Measurements from ENCODE around the gene PLXNA2.

- TF ChIP-seq CTCF (conservative IDR thresholded peaks at IDR 0.05; ENCODE audit: low read depth, low read length) (no peak), POLR2A (IDR thresholded peaks at IDR 0.05; ENCODE audit: low read depth, low read length) (no peak), NFE2L2 (IDR thresholded peaks at IDR 0.05; ENCODE audit: low read depth, low read length) (no peak), SMC3 (IDR thresholded peaks at IDR 0.05; ENCODE audit: low read depth, low read length) (no peak), BHLHE40 (IDR thresholded peaks at IDR 0.05; ENCODE audit: low read depth, low read length) (no peak), MXI1 (IDR thresholded peaks at IDR 0.05; ENCODE audit: borderline replicate concordance, low read depth, low read length) (no peak)
- TF ChIP-seq, protein P1, sequence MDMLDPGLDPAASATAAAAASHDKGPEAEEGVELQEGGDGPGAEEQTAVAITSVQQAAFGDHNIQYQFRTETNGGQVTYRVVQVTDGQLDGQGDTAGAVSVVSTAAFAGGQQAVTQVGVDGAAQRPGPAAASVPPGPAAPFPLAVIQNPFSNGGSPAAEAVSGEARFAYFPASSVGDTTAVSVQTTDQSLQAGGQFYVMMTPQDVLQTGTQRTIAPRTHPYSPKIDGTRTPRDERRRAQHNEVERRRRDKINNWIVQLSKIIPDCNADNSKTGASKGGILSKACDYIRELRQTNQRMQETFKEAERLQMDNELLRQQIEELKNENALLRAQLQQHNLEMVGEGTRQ (IDR thresholded peaks at IDR 0.05; ENCODE audit: low read depth, low read length), result no peak
Observed at GRCh38 chr1:208113011-208113410, 131.2 kb downstream of the PLXNA2 start.
